T-cell (primary cell): Measurements from ENCODE around the gene ITGA5. TPM values are rescaled to one million over a fixed set of nuclear protein-coding genes. Genes with fewer than 3 reads are reported as not detected.
A peak's percentile ranks its signal among the peaks of the same experiment; 100 is the strongest.

ENCODE experiments used
- ATAC-seq, 4 experiments: fragments of 200-7000 bp in 3 of 4; fragments of 150-1000 bp in 1 of 4; cut with Tn5 transposase; replicated peaks in 1 of 4; 1 replicate in 3 of 4; 2 replicates in 1 of 4; pipeline ENCODE4 v1.10.0; 2021; ENCODE audit warnings: moderate library complexity in 3 of 4, mild to moderate bottlenecking in 2 of 4, moderate number of reproducible peaks in 1 of 4
- CTCF ChIA-PET, 2 donors: fragments of 300-600 bp; sonication (Branson Sonifier 250); formaldehyde crosslinking; loops; one replicate each; lab custom pipeline; 2022; ENCODE audit warnings: antibody characterized with exemption in 2 of 2; lab: Charles Lee
- POLR2A ChIA-PET, 2 donors: fragments of 300-600 bp; sonication (Branson Sonifier 250); formaldehyde crosslinking; loops; one replicate each; lab custom pipeline; 2022; ENCODE audit warnings: antibody characterized with exemption in 2 of 2; lab: Charles Lee
- DNase-seq, 35 experiments: peaks; one replicate each; pipeline versions ENCODE4 v3.0.0 to v3.0.0-alpha.2; 2013 to 2023
- H3K27ac ChIP-seq: one replicate; pipeline ENCODE4 v1.5.1; 2013; ENCODE audit warnings: low read length
- H3K27me3 ChIP-seq, 2 experiments: replicated peaks in 1 of 2; 1 replicate in 1 of 2; 2 replicates in 1 of 2; pipeline versions ENCODE4 v1.6.1 to v1.7.0; 2013; ENCODE audit warnings: low read length in 1 of 2, mixed read lengths in 1 of 2; ENCODE audit not compliant: control insufficient read depth in 2 of 2, insufficient read depth in 2 of 2; ENCODE audit errors: extremely low read depth in 1 of 2
- H3K36me3 ChIP-seq, 2 donors: 1 replicate in 1 of 2; 2 replicates in 1 of 2; pipeline versions ENCODE4 v1.6.1 to v1.7.0; 2013; ENCODE audit warnings: low read length in 1 of 2; ENCODE audit not compliant: control insufficient read depth in 2 of 2, insufficient read depth in 1 of 2; ENCODE audit errors: extremely low read depth in 1 of 2
- H3K4me1 ChIP-seq, 2 experiments: 1 replicate in 1 of 2; 2 replicates in 1 of 2; pipeline versions ENCODE4 v1.6.1 to v1.7.0; 2013; ENCODE audit warnings: low read length in 2 of 2, mixed read lengths in 1 of 2; ENCODE audit not compliant: insufficient read depth in 2 of 2, control insufficient read depth in 1 of 2; ENCODE audit errors: extremely low read depth in 1 of 2
- H3K4me3 ChIP-seq, 2 donors: 1 replicate in 1 of 2; 2 replicates in 1 of 2; pipeline versions ENCODE4 v1.5.1 to v1.7.0; 2013; ENCODE audit warnings: mild to moderate bottlenecking in 2 of 2, low read length in 1 of 2, moderate library complexity in 1 of 2; ENCODE audit not compliant: control insufficient read depth in 1 of 2; ENCODE audit errors: extremely low read depth in 1 of 2
- H3K9me3 ChIP-seq: 2 replicates; pipeline ENCODE4 v1.7.0; 2013
- H3K27ac Mint-ChIP-seq, 2 donors: one replicate each; pipeline ENCODE4 v1.8.0; 2020 to 2021; ENCODE audit warnings: mild to moderate bottlenecking in 2 of 2, mixed read lengths in 2 of 2
- H3K27me3 Mint-ChIP-seq, 2 donors: one replicate each; pipeline ENCODE4 v1.8.0; 2021 to 2022; ENCODE audit warnings: mixed read lengths in 2 of 2
- H3K36me3 Mint-ChIP-seq: one replicate; pipeline ENCODE4 v1.8.0; 2021; ENCODE audit warnings: mixed read lengths
- H3K4me1 Mint-ChIP-seq, 3 donors: one replicate each; pipeline ENCODE4 v1.8.0; 2020 to 2022; ENCODE audit warnings: mixed read lengths in 3 of 3, mild to moderate bottlenecking in 1 of 3
- H3K4me3 Mint-ChIP-seq, 3 donors: one replicate each; pipeline ENCODE4 v1.8.0; 2020 to 2022; ENCODE audit warnings: mild to moderate bottlenecking in 3 of 3, mixed read lengths in 3 of 3, moderate library complexity in 3 of 3
- H3K9me3 Mint-ChIP-seq, 3 donors: one replicate each; pipeline ENCODE4 v1.8.0; 2020 to 2022; ENCODE audit warnings: mixed read lengths in 3 of 3
- WGBS: methylation state at CpG from one replicate; pipeline ENCODE4 v1.1.5; 2013; ENCODE audit warnings: missing lambda C conversion rate; ENCODE audit not compliant: insufficient coverage; 5-methylcytosine and 5-hydroxymethylcytosine counted together
- total RNA-seq, 35 experiments: library from RNA in 6 of 35; stranded (reverse) in 6 of 35; fragments of 120-200 nt in 1 of 35; gene quantifications; one replicate each; pipeline versions ENCODE4 v1.2.1 to v1.2.4 and lab custom pipeline; 2013 to 2026

Gene ITGA5
- total RNA-seq, 5 donors from 2014 or later (not counting 1 experiment from before 2014, with no cell fraction given): 58.6 to 183 (median 169) TPM

GRCh38 chr12:54393207-54393609 lies 25.9 kb downstream of the ITGA5 start:
- Mint-ChIP-seq H3K36me3 (peaks cover 44% of the 10 kb centered on the region), H3K4me1 (peaks cover 18 to 37% (median 22%) of the 10 kb centered on the region in 3 donors), H3K27ac (no peak overlapping the region), H3K9me3 (no peaks in the 10 kb centered on the region), H3K4me3 (peak overlapping the region in 1 of 3 donors; percentile 79), H3K27me3 (no peaks in the 10 kb centered on the region)
- Histone ChIP-seq H3K27me3 (no peaks in the 10 kb centered on the region), H3K9me3 (no peaks in the 10 kb centered on the region), H3K27ac (no peak overlapping the region), H3K36me3 (peaks cover 3 to 37% of the 10 kb centered on the region in 2 donors), H3K4me3 (no peak overlapping the region), H3K4me1 (peaks cover 6 to 32% of the 10 kb centered on the region in 2 experiments)
- CTCF ChIA-PET: interaction anchor here (0.5 to 1.3 kb wide), 6 partner anchors 39 to 1708 kb away, joined by 3 to 5 read pairs (median 3); no protein-coding TSS in a partner anchor
- POLR2A ChIA-PET: no interaction called here
- DNase-seq (no peak), ATAC-seq (no peak)
- WGBS: 100% methylated on average over 1 of the region's 6 CpGs

GRCh38 chr12:54392485-54393206 lies 26.4 kb downstream of the ITGA5 start:
- ATAC-seq (no peak), DNase-seq (no peak)
- no peaks in the 10 kb centered on the region for H3K27me3 Mint-ChIP-seq
- H3K27me3 ChIP-seq: no peaks in the 10 kb centered on the region
- H3K4me3 Mint-ChIP-seq: peak overlapping the region in 2 of 3 donors; percentile 24 to 79
- no peaks in the 10 kb centered on the region for H3K9me3 ChIP-seq
- peaks cover 18 to 37% (median 24%) of the 10 kb centered on the region in 3 donors for H3K4me1 Mint-ChIP-seq
- CTCF ChIA-PET: interaction anchor here (0.9 to 1.3 kb wide), 6 partner anchors 11 to 47 kb away, joined by 3 to 5 read pairs (median 3); no protein-coding TSS in a partner anchor
- H3K4me1 ChIP-seq: peaks cover 6 to 32% of the 10 kb centered on the region in 2 experiments
- 94% methylated on average over 8 of the region's 8 CpGs for WGBS
- H3K4me3 ChIP-seq: no peak overlapping the region
- H3K9me3 Mint-ChIP-seq: no peaks in the 10 kb centered on the region
- H3K27ac ChIP-seq: no peak overlapping the region
- no peak overlapping the region for H3K27ac Mint-ChIP-seq
- H3K36me3 Mint-ChIP-seq: peaks cover 39% of the 10 kb centered on the region
- H3K36me3 ChIP-seq: peaks cover 3 to 32% of the 10 kb centered on the region in 2 donors
- POLR2A ChIA-PET: no interaction called here

GRCh38 chr12:54390668-54391551 lies 28.2 kb downstream of the ITGA5 start:
- peak; percentile 83 to 93 (median 87) for ATAC-seq
- POLR2A ChIA-PET: interaction anchor here (0.6 kb wide), 2 partner anchors 10 to 22 kb away, joined by 3 read pairs; no protein-coding TSS in a partner anchor

DNA sequence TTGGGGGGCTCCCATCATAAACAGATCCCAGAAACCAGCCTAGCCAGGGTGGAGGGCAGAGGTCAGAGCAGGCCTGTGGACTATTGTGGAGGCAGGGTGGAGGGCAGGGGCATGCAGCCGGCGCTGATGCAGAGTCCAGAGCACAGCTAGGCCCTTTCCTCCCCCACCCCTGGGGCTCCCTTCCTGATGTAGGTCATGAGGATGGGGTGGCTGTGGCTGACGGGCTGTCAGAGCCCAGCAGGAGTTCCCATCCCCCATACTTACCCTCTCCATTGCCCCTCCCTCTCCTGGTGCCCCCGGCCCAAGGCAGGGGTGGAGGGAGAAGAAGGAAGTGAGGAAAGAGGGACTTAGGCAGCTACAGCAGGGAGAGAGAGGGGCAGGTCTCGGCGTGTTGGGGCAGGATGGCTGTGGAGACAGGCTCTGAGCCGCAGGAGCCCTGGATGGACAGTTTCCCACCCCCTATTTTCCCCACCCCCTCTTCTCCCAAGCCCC lies 28.8 kb downstream of the ITGA5 start:
- H3K4me1 Mint-ChIP-seq: peaks cover 18 to 39% (median 27%) of the 10 kb centered on the region in 3 donors
- peaks cover 6 to 32% of the 10 kb centered on the region in 2 experiments for H3K4me1 ChIP-seq
- no peak for ATAC-seq

More at GRCh38 chr12:54390668-54391551, 28.2 kb downstream of the ITGA5 start:
- Mint-ChIP-seq H3K4me1 (peaks cover 18 to 39% (median 27%) of the 10 kb centered on the region in 3 donors), H3K27me3 (no peaks in the 10 kb centered on the region), H3K4me3 (peak overlapping the region; percentile 70 to 79 (median 78)), H3K9me3 (no peaks in the 10 kb centered on the region), H3K27ac (peak overlapping the region in 1 of 2 donors; percentile 58), H3K36me3 (peaks cover 25% of the 10 kb centered on the region)
- peak overlapping the region; percentile 49 to 59 for H3K4me3 ChIP-seq
- DNase-seq: peak in 34 of 35 experiments; percentile 35 to 83 (median 59)
- CTCF ChIA-PET: interaction anchor here (0.6 to 1.1 kb wide), 4 partner anchors 25 to 1131 kb away, joined by 3 to 4 read pairs (median 3); no protein-coding TSS in a partner anchor
- no peaks in the 10 kb centered on the region for H3K9me3 ChIP-seq
- H3K36me3 ChIP-seq: peaks cover 0 to 14% of the 10 kb centered on the region in 2 donors
- no peaks in the 10 kb centered on the region for H3K27me3 ChIP-seq
- 0% methylated on average over 26 of the region's 51 CpGs for WGBS
- no peak overlapping the region for H3K27ac ChIP-seq
- peaks cover 6 to 32% of the 10 kb centered on the region in 2 experiments for H3K4me1 ChIP-seq

DNA sequence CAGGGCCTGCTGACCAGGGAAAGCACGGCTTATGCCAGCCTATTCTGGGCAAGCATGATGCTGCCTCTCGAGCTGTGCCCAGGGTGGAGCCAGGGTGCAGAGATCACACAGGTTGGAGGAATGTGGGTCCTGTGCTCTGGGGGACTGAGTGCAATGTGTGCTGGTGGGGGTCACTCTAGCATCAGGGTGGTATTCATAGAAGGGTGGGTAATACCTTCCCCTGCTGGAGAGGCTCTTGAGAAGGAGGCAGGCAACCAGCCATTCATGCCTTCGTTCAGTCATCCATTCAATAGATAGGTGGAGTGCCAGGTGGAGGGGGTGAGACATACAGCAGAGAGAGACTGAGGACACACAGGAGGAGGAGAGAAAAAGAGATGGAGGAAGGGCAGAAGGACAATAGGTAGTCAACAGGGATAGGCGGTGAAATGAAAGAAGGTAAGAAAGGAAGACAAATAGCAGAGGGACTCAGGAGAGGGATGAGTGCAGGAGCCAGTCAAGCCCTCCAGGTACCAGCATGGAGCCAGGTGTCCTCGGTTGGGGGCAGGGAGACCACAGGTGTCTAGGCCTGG lies 29.4 kb downstream of the ITGA5 start:
- no peak for ATAC-seq
- H3K9me3 Mint-ChIP-seq: no peaks in the 10 kb centered on the region
- peak overlapping the region in 2 of 3 donors; percentile 56 to 79 for H3K4me3 Mint-ChIP-seq
- H3K27ac Mint-ChIP-seq: peak overlapping the region; percentile 5 to 18
- no peak for DNase-seq
- H3K36me3 Mint-ChIP-seq: peaks cover 18% of the 10 kb centered on the region
- no peaks in the 10 kb centered on the region for H3K27me3 Mint-ChIP-seq
- H3K36me3 ChIP-seq: peaks cover 0 to 4% of the 10 kb centered on the region in 2 donors
- ChIA-PET CTCF (interaction anchor here in 1 of 2 donors (0.6 kb wide), 1 partner anchor 11 kb away, joined by 3 read pairs; no protein-coding TSS in a partner anchor), POLR2A (no interaction called here)
- peaks cover 0 to 1% of the 10 kb centered on the region in 2 experiments for H3K27me3 ChIP-seq
- no peak overlapping the region for H3K27ac ChIP-seq
- H3K4me3 ChIP-seq: no peak overlapping the region
- WGBS: 93% methylated on average over 3 of the region's 5 CpGs
- H3K4me1 Mint-ChIP-seq: peaks cover 18 to 37% (median 25%) of the 10 kb centered on the region in 3 donors
- no peaks in the 10 kb centered on the region for H3K9me3 ChIP-seq
- peaks cover 6 to 32% of the 10 kb centered on the region in 2 experiments for H3K4me1 ChIP-seq

More for the DNA sequence above, 28.8 kb downstream of the ITGA5 start:
- CTCF ChIA-PET: interaction anchor here in 1 of 2 donors (0.6 kb wide), 2 partner anchors 12 to 25 kb away, joined by 3 to 4 read pairs; no protein-coding TSS in a partner anchor
- Mint-ChIP-seq H3K4me3 (peak overlapping the region; percentile 53 to 79 (median 56)), H3K27ac (peak overlapping the region; percentile 5 to 18), H3K27me3 (no peaks in the 10 kb centered on the region), H3K9me3 (no peaks in the 10 kb centered on the region), H3K36me3 (peaks cover 23% of the 10 kb centered on the region)
- WGBS: no CpG with 5 or more reads among the region's 7 CpGs
- no peaks in the 10 kb centered on the region for H3K9me3 ChIP-seq
- no peak for DNase-seq
- POLR2A ChIA-PET: no interaction called here
- H3K36me3 ChIP-seq: peaks cover 0 to 9% of the 10 kb centered on the region in 2 donors
- no peak overlapping the region for H3K4me3 ChIP-seq
- no peak overlapping the region for H3K27ac ChIP-seq
- H3K27me3 ChIP-seq: no peaks in the 10 kb centered on the region
